ENCODE results near the gene PELI2.
"Not testable (repeated sequence)": the region's sequence is repeated elsewhere in the genome, so short reads cannot be mapped to it uniquely, and the experiment has no call there.

PELI2 gene

DNA sequence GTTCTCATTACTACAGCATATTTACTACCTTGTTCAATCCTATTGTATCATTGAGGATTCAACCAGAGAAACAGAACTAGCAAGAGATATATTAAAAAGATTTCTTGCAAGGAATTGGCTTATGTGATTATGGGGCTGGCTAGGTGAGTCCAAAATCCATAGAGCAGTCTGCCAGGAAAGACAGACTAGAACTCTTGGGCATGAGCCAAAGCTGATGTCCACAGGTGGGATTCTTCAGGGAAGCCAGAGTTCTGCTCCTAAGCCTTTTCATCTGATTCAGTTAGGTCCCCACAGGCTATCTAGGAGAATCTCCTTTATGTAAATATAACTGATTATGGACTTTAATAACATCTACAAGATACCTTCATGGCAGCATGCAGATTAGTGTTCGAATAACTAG, 26.0 kb downstream of the PELI2 start:
- no peak for DNase-seq

- no peak for DNase-seq
These were observed 27.1 kb downstream of the PELI2 start for GRCh38 chr14:56145181-56145769.

DNA sequence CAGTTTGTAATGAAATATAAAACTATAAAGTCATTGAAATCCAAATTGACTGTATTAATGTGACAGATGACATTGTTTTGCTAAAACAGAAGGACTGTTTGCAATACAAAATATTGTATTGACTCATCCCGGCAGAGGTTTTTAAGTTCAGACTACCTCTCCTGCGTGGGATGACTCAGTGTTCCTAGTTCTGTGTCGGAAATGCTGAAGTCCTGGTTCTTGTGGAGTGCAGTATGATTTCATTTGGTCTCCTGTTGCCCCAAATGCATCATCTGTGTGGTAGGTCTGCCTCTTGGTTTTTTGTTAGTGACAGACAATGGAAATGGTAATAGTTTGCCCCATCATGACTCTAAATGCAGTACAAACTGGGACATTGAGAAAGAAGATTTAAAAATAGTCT, 27.8 kb downstream of the PELI2 start:
- DNase-seq, result no peak

GRCh38 chr14:56147449-56147848, 29.2 kb downstream of the PELI2 start:
- no peak for DNase-seq

DNA sequence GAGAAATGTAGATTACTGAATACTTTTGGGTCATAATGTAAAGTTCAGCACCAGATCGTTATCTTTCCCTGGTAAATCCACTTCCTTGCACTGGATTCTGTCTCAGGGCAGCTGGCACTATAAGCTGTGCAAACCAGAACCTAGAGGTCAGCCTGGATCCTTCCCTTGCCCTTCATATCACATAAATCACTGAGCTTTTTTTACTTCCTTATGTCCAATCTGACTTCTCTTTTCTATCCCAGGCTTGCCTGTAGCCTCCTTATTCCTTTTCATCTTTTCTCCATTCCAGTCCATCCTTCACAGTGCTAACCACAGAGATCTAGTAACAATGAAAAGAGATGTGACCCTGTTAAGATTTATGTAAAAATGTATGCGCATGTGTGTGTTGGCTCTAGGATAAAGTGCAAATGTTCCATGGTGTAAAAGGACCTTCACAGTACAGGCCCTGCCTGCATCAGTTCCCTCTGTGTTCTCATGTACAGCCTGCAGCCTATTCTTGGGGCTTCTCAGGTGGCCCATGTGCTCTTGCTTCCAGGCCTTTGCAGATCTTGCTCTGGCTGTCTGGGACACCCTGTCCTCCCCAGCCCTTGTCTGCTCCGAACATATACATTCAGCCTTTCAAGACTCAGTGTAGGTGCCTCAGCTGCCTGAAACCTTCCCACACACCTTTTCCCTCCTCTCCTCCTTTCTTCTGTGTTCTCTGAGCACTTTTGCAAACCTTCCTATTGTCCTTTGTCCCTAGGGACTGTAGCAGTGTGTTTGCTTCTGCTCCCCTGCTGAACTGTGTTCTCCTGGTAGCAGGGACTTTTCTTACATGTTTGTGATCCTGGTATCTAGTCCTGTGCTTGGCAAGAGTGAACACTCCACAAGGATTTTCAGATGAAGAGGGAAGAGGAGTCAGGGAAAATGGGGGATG, 30.0 kb downstream of the PELI2 start:
- DNase-seq, result no peak

DNA sequence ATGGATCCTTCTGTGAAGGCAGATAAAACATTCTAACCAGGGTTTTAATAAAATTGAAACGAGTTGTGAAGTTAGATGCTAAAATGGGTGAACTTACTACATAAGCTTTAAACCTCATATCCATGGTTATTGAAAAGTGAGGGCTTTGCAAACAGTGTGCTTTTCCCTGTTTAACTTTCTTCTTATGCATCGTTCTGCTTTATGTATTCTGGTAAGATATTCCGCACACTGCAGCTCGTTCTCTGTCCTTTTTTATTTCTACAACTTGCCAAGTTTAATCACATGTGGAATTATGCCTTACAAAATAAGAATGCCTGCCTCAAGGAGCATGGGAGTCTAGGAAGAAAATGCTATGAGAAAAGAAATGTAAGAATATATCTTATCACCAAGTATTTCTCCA, 30.9 kb downstream of the PELI2 start:
- DNase-seq, result no peak

GRCh38 chr14:56149995-56150394, 31.8 kb downstream of the PELI2 start:
- no peak for DNase-seq

DNA sequence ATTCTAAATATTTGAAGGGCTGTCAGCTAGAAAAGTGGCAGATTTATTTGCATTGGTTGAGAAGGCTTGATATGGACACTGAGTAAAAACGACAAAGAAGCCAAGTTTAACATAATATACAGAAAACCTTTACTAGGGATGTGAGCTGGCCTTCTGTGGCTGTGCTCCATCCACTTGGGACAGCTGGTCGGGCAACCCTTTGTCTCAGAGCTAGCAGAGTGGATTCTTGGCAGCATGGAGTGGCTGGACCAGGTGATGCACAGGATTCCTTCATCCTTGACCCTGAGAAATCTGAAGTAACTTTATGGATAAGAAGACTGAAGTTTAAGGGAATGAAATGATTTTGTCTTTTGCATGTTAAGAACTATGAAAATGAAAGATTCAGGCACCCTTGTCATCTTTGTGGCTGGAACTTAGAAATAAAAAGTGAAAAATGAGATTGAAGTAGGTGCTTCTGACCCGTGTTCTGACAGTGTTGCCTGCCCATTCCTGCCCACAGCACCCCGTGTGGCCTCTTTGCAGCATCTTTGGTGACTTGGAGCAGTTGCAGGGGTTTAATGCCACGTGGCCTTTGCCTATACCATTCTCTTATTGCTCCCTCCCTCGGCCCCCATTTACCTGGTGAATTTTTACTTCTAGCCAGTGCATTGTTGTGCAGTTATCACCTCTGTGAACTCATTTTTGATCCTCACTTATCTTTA, 32.6 kb downstream of the PELI2 start:
- no peak for DNase-seq

GRCh38 chr14:56152221-56152620, 34.0 kb downstream of the PELI2 start:
- DNase-seq, result no peak

DNA sequence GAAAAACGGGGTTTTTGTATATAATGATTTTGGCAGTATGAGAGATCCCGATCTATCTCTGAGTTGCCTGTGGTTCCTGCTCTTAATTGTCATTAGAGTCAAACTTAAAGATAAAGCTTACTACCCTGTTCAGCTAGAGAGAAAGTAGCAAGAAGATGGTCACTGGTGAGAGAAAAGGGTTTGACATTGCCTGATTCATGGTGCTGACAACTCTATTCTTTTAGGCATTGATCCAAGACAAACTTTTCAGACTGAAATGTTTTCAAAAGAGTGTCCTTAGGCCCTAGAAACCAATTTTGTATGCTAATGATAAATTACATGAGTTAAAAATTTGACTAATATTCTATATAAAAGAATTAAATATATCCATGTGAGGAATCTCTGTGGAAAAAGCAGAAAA, 35.1 kb downstream of the PELI2 start:
- no peak for DNase-seq

- DNase-seq, result no peak
These were observed 36.1 kb downstream of the PELI2 start for GRCh38 chr14:56154321-56154720.

- no peak for DNase-seq
These were observed 37.9 kb downstream of the PELI2 start for GRCh38 chr14:56156096-56156495.

DNA sequence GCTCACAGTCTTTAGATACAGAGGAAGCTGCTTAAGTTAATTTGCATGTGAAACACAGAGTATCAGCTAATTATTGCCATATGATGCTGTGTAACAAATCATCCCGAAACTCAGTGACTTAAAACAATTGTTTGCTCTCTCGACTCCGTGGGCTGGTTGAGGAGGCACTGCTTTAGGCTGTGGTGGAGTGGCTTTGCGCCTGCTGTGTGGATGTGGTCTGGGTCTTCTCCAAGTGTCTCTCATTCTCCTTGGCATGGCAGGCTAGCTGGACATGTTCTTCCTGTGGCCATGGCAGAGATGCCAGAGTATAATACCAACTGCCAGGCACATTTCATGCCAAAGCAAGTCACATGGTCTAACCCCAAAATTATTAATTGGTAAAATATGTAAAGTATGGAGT, 40.9 kb downstream of the PELI2 start:
- no peak for DNase-seq

DNA sequence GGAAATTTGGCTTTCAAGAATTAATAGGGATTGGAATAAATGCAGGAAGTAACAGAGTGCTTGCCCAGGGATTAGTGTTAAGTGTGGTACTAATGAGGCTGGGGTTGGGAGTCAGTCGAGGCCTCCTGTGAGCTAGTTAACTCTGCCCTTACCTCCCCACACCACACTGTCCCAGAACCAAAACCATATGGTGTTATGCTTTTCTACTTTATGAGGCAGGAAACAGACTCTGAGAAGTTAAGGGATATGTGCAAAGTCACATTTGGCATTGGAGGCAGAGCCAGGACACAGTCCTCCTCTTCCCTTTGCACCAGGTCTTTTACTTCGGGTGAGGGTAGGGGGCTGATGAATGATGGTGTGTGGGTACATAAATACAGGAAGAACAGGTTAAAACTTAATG, 41.9 kb downstream of the PELI2 start:
- DNase-seq, result no peak

- no peak for DNase-seq
These were observed 43.4 kb downstream of the PELI2 start for GRCh38 chr14:56161658-56162057.

GRCh38 chr14:56162476-56162875, 44.3 kb downstream of the PELI2 start:
- no peak for DNase-seq

GRCh38 chr14:56166579-56166978, 48.4 kb downstream of the PELI2 start:
- not testable (repeated sequence) for DNase-seq

DNA sequence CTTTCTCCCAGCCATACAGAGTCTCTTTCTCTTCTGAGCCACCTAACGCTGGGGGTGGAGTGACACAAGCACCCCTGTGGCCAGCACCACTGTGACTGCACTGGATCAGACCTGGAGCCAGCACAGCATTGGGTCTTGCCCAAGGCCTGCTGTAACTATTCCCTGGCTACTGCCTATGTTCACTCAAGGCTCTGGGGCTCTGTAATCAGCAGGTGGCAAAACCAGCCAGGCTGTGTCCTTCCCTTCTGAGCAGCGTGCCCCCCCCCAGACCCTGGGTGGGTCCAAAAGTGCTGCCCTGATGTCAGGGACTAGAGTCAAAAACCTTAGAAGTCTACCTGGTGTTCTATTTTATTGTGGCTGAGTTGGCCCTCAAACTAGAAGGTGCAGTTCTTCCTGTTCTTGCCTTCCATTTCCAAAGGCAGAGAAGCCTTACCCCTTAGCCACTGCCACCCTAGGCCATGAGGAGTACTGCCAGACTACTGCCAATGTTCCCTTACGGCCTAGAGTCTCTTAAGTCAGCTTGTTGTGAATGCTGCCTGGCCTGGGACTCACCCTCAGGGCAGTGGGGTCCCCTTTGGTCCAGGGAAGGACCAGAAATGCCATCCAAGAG, 49.9 kb downstream of the PELI2 start:
- DNase-seq, result no peak

DNA sequence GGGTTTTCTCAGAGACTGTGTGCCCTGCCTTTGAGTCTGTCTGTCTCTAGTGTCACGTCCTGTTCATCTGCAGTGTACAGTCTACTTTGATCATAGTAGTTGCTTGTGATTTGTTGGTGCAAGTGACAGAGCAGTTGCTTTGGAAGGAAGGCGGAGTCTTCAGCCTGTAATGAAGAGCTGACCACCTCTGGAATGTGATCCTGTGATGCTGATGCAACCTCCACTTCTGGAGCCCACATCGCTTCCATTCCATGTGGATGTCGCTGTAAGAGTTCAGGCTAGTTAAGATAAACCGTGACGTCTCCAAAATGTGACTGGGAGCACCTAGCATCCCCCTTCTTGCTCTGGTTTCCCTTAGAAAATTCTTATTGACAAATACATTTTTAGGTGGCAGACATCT, 51.8 kb downstream of the PELI2 start:
- DNase-seq, result no peak

- DNase-seq, result no peak
These were observed 52.7 kb downstream of the PELI2 start for GRCh38 chr14:56170877-56171422.

DNA sequence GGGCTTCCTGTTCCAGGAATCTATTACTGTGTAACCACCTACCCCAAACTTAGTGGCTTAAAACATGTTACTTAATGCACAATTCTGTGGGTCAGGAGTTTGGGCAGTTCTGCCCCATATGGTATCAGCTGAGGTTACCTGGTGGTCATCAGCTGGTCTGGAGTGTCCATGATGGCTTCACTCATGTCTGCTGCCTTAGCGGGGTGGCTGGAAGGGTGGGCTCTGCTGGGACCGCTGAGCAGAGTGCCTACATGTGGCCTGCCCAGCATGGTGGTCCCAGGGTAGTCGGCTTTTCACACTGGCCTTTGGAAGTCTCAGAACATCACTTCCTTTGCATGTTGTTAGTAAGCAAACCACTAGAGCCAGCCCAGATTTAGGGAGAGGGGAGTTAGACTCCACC, 53.9 kb downstream of the PELI2 start:
- DNase-seq, result no peak

GRCh38 chr14:56172571-56172971, 54.4 kb downstream of the PELI2 start:
- DNase-seq, result no peak

GRCh38 chr14:56173365-56173922, 55.2 kb downstream of the PELI2 start:
- DNase-seq, result no peak
